Activated CD8-positive, alpha-beta memory T cell treated with anti-CD3 and anti-CD28 coated beads for 1 hour (primary cell): ENCODE measurements around the gene ZNF273.
A peak's percentile ranks its signal among the peaks of the same experiment; 100 is the strongest.

Experiments
- DNase-seq, 2 donors: peaks; one replicate each; pipeline ENCODE4 v3.0.0-alpha.2; 2020; ENCODE audit warnings: low read depth in 1 of 2; ENCODE audit errors: extremely low read depth in 1 of 2

Gene ZNF273

DNA sequence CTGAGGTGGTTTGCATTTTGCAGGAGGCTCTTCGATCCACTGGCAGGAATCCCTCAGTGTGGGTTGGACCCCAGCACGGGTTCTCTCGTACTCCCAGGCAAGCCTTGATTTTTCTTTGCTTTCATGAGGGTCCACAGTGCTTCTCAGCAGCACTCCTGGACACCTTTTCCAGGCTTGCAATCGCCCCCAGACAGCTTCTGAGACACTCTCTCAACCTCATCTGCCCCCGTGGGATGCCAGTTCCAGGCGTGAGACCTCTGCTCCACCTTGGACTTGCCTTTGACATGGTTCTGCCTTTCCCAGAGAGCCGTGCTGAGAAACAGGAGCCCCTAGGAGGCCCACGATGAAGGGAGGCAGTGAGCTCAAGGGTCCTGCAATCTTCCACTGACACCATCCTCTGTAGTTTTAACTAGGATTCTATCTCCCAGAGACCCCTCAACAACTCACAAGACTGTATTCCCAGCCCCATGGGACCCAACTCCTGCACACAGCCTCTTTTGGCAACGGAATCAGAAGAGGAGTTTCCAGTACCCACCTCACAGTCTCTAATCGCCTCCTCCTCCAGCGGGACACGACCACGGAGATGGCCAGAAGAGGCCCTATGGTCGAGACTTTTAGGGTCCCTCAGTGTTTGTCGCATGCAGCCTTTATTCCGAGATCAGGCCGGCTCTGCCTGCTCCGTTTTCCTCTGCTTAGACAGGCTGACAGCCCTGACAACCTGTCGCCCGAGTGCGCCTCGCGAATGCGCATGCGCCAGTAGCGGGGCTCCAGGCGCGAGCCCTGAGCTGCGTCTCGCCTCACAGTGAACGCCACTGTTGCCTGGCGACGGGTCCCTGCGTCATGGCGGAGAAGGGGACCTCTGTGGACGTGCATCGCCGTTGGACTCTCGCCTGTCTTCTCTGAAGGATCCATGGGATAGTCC lies 26.0 kb upstream of the ZNF273 start:
- DNase-seq = peak; percentile 33 to 53

DNA sequence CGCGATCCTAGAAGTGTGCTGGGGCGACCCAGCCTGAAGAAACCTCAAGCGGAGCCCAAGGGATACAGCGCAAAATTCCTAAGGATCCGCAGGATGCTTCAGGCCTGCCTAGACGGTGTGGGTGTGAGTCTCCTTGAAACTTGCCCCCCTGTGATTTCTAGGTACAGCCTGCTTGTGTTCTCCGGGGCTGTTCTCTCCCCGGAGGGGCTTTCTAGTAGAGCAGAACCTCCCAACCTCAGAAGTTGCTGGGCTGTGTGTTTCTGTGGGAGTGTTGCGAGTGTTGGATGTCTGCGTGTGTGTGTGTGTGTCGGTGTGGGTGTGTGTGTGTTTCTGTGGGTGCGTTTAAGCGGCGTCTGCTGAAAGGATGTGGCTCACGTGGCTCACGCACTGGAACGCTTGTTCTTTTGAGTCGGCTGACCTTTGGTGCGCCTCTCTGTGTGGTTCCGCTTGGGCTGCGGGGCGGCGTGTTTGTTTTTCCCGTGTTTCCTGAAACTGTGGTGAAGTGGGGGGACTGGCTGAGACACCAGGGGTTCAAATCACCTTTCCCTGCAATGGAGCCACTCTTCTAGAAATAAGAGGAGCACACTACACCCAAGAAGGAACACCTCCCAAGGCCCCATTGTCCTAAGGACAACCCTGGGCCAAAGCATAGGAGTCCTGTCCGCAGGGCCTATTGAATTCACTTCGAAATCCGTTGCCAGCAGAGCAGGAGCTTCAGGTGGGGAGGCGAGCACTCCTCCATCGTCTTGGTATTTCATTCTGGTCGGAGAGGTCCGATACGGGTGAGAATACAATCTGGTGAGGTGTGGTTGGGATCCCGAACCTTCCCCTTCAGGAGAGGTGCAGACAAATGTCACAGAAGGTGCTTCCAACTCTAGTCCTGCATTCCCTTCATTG lies 25.1 kb upstream of the ZNF273 start:
- no peak for DNase-seq

DNA sequence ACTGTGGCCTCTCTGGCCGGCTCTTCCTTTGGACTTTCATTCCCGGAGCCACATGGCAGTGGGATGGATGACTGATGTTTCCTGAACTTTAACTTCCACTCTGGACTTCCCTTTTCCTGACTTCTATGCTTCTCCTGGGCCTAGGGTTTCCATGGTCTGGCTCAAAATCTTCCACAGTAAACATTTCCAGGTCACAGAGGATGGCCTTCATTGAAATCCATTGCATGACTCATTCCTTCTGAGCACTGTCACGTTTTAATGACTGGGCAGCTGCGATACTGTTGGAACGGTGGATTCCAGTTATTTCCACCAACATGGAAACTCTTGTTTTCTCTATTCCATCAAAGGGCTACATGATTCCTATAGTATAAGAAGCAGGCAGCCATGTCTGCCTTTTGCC lies 24.4 kb upstream of the ZNF273 start:
- DNase-seq = no peak

DNA sequence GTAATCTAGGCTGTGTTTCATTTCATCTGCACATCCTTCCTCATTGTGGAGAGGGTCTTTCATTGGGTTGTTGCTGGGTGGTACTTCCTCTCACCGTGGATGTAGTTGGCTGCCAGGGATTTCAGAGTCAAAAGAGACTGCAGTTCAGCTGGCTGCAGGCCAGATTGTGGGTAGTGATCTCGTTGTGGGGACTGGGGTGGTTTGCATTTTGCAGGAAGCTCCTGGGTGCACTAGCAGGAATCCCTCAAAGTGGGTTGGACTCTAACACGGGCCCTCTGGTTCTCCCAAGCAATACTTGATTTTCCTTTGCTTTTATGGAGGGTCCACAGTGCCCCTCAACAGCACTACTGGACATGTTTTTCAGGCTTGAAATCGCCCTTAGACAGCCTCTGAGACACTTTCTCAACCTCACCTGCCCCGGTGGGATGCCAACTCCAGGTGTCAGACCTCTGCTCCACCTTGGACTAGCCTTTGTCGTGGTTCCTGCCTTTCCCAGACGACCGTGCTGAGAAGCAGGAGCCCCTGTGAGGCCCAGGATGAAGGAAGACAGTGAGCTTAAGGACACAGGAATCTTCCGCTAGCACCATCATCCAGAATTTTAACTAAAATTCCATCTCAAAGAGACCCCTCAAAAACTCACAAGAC lies 23.9 kb upstream of the ZNF273 start:
- DNase-seq = no peak

DNA sequence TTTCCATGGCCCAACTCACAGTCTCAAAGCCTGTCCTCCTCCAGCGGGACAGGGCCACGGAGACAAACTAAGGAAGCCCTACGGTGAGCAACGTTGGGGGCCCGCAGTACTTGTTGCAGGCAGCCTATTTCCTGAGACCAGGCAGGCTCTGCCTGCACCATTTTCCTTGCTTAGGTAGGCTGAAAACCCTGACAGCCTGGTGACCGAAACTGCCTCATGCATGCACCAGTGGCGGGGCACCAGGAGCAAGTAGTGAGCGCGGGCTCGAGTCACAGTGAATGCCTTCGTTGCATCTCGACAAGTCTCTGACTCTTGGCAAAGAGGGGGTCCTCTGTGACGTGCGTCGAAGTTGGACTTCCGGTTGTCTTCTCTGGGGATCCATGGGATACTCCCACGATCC lies 23.3 kb upstream of the ZNF273 start:
- no peak for DNase-seq

DNA sequence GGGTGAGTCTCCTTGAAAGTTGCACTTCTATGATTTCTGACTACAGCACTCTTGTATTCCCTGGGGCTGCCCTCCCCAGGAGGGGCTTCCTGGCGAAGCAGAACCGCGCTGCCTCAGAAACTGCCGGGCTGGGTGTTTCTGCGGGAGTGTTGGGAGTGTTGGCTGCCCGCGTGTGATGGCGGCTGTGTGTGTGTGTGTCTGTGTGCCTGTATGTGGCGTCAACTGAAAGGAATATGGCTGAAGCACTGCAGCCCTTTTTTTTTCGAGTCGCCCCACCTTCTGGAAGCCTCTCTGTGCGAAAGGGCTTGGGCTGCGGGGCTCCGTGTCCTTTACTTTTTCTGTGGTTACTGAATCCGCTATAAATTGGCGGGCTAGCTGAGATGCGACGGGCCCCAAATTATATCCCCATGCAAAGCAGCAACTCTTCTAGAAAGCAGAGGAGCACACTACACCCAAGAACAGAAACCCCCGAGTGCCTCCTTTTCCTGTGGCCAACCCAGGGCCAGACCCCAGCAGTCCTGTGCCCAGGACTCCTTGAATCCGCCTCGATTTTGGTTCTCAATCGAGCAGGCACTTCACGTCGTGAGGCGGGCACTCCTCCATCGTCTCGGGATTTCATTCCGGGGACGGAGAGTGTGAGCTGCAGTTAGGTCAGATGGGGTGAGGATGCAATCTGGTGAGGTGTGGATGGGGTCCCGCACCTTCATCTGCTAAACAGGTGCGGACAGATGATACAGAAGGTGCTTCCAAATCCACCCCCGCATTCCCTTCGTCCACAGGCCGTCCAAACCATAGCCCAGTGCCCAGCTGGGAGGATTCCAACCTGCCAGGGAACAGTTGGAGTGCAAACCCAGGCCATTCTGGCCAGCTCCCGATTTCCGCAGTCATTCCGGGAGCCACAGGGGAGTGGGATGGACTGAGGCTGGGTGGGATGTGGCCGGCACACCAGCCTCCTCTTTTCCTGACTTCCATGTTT lies 22.5 kb upstream of the ZNF273 start:
- DNase-seq = no peak

DNA sequence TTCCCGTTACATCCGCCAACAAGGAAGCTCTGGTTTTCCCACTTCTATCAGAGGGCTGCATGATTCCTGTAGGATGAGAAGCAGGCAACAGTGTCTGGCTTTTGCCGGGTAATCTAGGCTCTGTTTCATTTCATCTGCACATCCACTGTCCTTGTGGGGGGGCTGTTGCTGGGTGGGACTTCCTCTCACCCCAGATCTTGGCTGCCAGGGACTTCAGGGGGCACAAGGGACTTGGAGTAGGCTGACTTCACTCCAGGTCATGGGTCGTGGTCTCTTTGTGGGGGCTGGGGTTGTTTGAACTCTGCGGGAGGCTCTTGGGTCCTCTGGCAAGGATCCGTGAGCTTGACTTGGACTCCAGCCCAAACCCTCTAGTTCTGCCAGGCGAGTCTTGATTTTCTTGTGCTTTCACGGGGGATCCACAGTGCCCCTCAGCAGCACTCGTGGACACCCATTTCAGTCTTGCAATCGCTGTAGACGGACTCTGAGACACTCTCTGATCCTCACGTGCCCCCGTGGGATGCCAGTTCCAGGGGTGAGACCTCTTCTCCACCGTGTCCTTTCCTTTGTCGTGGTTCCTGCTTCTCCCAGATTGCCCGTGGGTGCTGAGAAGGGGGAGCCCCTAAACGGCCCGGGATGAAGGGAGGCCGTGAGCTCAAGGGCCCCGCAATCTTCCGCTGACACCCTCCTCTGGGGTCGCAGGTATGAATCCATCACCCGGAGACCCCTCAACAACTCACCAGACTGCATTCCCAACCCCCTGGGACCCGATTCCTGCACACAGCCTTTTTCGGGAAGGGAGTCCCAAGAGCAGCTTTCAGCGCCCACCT lies 21.4 kb upstream of the ZNF273 start:
- DNase-seq = no peak

DNA sequence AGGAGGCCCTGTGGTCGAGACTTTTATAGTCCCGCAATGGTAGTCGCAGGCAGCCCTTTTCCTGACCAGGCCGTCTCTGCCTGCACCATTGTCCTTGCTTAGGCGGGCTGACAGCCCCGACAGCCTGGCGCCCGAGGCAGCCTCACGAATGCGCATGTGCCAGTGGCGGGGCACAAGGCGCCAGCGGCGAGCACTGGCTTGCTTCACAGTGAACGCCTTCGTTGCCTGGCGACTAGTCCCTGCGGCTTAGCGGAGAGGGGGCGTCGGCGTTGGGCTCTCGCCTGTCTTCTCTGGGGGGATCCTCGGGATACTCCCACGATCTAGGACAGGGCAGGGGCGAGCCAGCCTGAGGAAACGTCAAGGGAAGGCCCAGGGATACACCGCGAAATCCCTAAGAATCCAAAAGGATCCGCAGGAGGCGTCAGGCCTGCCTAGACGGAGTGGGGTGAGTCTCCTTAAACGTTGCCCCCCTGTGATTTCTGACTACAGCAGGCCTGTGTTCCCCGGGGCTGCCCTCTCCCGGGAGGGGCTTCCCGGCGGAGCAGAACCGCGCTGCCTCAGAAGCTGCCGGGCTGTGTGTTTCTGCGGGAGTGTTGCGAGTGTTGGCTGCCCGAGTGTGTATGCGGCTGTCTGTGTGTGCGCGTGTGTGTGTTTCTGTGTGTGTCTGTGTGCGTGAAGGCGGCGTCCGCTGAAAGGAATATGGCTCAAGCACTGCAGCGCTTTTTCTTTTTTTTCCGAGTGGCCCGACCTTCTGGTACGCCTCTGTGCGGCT lies 20.5 kb upstream of the ZNF273 start:
- peak in 1 of 2 donors; percentile 19 for DNase-seq

DNA sequence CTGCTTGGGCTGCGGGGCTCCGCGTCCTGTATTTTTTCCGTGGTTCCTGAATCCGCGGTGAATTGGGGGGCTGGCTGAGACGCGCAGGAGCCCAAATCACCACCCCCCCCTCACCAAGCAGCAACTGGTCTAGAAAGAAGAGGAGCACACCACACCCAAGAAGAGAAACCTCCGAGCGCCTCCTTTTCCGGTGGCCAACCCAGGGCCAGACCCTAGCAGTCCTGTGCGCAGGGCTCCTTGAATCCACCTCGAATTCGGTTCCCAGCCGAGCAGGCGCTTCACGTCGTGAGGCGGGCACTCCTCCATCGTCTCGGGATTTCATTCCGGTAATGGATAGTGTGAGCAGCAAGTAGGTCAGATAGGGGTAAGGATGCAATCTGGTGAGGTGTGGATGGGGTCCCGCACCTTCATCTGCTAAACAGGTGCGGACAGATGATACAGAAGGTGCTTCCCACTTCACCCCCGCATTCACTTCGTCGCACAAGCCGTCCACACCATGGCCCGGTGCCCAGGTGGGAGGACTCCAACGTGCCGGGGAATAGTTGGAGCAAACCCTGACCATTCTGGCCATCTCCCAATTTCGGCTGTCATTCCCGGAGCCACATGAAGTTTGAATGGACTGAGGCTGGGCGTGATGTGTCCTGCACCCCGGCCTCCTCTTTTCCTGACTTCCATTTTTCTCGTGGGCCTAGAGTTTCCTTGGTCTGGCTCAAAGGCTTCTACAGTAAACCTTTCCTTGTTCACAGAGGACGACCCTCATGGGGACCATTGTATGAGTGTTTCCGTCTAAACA lies 19.8 kb upstream of the ZNF273 start:
- DNase-seq = no peak

DNA sequence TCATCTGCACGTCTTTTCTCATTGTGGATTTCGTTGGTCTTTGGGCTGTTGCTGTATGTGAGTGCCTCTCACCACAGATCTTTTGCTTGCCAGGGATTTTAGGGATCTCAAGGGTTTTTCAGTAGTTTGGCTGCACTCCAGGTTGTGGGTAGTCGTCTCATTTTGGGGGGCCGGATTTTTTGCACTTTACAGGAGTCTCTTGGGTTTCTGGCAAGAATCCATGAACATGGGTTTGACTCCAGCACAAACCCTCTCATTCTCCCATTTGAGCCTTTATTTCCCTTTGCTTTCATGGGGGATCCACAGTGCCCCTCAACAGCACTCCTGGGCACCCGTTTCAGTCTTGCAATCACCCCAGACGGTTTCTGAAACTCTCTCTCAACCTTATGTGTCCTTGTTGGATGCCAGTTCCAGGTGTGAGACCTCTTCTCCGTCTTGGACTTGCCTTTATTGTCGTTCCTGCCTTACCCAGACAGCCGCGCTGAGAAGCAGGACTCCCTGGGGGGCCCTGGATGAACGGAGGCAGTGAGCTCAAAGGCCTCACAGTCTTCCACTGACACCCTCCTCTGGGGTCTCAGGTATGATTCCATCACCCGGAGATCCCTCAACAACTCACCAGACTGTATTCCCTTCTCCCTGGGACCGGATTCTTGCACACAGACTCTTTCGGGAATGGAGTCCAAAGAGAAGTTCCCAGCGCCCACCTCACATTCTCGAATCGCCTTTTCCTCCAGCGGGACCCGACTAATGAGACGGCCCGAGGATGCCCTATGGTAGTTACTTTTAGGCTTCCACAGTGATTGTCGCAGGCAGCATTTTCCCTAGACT lies 18.8 kb upstream of the ZNF273 start:
- no peak for DNase-seq

DNA sequence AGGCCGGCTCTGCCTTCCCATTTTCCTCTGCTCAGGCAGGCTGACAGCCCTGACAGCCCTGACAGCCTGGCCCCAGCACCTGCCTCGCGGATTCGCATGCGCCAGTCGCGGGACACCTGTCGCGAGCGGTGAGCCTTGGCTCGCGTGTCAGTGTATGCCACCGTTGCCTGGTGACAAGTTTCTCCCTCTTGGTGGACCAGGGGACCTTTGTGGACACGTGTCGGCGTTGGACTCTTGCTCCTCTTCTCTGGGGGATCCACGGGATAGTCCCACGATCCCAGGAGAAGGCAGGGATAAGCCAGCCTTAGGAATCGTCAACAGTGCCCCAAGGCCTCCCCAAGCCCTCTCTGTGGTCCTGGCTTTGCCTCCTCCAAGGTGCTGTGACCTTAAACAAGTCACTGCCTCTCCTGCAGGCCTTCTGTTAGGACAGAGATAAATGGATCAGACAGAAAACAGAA lies 18.1 kb upstream of the ZNF273 start:
- no peak for DNase-seq

DNA sequence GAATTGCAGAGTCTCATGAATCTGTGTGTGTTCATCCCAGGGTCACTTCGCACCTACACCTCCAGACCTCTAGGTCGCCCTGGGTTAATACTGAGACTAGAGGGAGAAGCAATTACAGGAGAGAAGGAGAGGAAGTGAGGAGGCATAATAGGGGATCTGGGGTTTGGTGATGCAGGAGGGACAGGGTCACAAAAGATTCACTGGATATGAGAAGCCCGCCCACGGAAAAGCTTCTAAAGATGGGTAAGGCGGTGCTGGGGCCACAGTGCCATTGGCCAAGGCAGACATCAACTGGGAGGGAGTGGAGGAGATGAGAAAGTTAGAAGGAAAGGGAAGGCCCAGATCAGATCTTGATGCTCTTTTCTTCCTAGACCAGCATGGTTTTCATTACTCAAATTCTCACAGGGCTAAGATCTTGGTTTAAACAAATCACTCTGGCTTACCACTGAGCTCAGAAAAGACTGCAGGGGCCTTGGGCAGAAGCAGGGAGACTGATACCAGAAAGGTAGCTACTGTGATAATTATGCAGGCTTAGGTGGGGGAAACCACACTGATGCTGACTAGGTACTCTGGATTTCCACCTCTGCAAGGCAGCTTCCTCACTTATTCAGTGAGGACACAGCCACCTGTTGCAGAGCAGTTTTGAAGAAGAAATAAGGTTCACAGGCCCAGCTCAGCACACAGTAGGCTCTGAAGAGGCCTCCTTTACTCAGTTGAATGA lies 17.4 kb upstream of the ZNF273 start:
- DNase-seq = no peak

DNA sequence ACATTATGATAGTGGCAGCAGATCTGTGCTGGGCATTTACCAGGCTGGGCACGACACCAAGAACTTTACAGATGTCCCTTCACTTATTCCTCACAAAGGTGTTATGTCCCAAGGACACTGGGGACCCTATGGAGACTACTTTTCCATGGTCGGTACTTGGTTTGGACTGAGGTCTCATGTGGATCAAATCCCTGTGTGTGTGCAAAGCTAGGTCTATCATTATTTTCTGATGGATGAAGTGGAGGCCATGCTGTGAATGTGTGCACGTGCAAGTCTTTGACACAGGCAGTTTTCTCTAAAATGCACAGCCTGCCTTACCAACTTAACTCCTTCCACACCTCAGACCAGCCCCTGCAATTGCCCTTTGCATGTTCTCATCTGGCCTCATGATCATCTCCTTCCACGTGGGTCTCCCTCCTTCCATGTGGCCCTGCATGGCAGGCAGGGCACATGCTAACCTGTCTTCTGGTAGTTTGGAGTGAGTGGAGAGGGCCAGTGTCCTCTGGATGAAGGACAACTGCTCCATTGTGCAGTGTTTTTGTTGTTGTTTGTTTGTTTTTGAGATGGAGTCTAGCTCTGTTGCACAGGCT lies 16.0 kb upstream of the ZNF273 start:
- DNase-seq = no peak

DNA sequence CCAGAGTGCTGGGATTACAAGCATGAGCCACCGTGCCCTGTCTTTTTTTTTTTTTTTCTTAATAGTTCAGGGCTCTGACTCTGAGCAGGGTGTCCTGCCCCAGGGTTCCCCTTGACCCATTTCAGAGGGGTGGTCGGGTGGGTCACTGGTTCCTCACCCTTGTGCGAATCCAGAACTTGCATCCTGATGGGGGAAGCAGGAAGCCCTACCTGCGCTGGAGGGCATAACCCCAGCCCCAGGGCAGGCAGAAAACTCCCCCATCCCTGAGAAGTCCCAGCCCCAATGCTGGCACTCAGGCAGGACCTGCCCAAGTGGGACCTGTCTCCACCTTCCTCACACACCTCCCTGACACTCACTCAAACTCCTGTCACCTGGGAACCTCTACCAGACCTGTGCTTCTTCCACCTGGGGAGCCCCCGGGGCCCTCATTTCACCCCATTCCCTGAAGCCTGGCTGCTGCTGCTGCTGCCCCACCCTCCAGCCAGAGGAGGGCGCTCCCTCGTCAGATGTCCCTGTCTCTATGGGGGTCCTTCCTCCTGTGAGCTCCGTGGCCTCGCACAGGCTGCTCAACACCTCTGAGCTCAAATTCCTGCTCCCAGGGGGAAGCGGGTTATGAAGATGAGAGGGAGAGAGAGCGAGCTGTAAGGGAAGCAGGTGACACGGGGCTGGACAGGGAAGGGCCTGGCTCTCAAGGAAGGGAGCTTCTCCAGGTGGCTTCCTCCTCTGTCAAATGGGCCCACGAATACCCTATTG lies 15.1 kb upstream of the ZNF273 start:
- peak in 1 of 2 donors; percentile 28 for DNase-seq

DNA sequence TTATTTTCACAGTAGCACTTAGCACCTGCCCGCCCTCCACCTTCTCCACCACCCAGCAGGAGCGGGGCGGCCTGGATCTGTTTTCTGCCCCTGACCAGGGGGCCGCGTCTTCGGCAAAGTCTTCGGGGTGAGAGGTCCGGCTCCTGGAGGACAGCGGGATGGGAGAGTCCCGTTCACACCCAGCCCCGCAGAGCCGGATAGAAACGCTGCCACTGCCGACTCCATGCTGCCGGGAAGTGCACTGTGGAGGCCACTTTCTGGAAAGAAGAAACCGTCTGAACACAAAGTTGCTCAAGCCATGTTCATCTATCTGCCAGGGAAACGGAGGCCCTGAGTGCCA lies 14.5 kb upstream of the ZNF273 start:
- DNase-seq = no peak
